B cell (primary cell): ENCODE data around the gene TAF1. TPM values are rescaled to one million over a fixed set of nuclear protein-coding genes. Genes with fewer than 3 reads are reported as not detected.

Experiments
- ATAC-seq: fragments of 200-7000 bp; cut with Tn5 transposase; one replicate; pipeline ENCODE4 v1.10.0; 2021; ENCODE audit warnings: low read depth, mild to moderate bottlenecking, moderate number of reproducible peaks, moderate library complexity
- CTCF ChIA-PET: fragments of 350-600 bp; sonication (Branson Sonifier 250); formaldehyde crosslinking; loops from one replicate; lab custom pipeline; 2021; ENCODE audit warnings: antibody characterized with exemption, inconsistent platforms; lab: Charles Lee
- POLR2A ChIA-PET: fragments of 350-600 bp; sonication (Branson Sonifier 250); formaldehyde crosslinking; loops from one replicate; lab custom pipeline; 2021; ENCODE audit warnings: antibody characterized with exemption; lab: Charles Lee
- DNase-seq: peaks from one replicate; pipeline ENCODE4 v3.0.0; 2013
- H2AFZ ChIP-seq: 2 replicates; pipeline ENCODE4 v1.6.1; 2012; ENCODE audit warnings: mild to moderate bottlenecking, low read depth, low read length; ENCODE audit not compliant: insufficient read depth, poor library complexity, severe bottlenecking
- H3K27ac ChIP-seq, 2 donors: 1 replicate in 1 of 2; 2 replicates in 1 of 2; pipeline ENCODE4 v1.5.1; 2012 to 2013; ENCODE audit warnings: low read length in 2 of 2, mild to moderate bottlenecking in 2 of 2, moderate library complexity in 1 of 2
- H3K27me3 ChIP-seq, 4 experiments: fragments of 200-600 bp in 1 of 4; sonication (generic) in 1 of 4; replicated peaks in 1 of 4; 1 replicate in 2 of 4; 2 replicates in 2 of 4; pipeline versions ENCODE4 v1.6.1 to v1.7.0; 2013 to 2016; ENCODE audit warnings: low read length in 3 of 4, mild to moderate bottlenecking in 2 of 4, mixed read lengths in 1 of 4, moderate library complexity in 1 of 4; ENCODE audit not compliant: insufficient read depth in 4 of 4, control insufficient read depth in 3 of 4; ENCODE audit errors: control extremely low read depth in 1 of 4
- H3K36me3 ChIP-seq, 2 experiments: replicated peaks in 1 of 2; 1 replicate in 1 of 2; 2 replicates in 1 of 2; pipeline versions ENCODE4 v1.6.1 to v1.7.1; 2013; ENCODE audit warnings: low read length in 1 of 2; ENCODE audit not compliant: insufficient read depth in 2 of 2, control insufficient read depth in 1 of 2; ENCODE audit errors: control extremely low read depth in 1 of 2, extremely low read depth in 1 of 2
- H3K4me1 ChIP-seq, 2 donors: fragments of 200-600 bp in 1 of 2; sonication (generic) in 1 of 2; 1 replicate in 1 of 2; 2 replicates in 1 of 2; pipeline versions ENCODE4 v1.5.1 to v1.6.1; 2013 to 2017; ENCODE audit warnings: low read length in 2 of 2; ENCODE audit not compliant: control insufficient read depth in 2 of 2, insufficient read depth in 2 of 2
- H3K4me2 ChIP-seq: replicated peaks from 2 replicates; pipeline ENCODE3; 2012; ENCODE audit warnings: mild to moderate bottlenecking, low read depth, low read length; ENCODE audit not compliant: poor library complexity, severe bottlenecking
- H3K4me3 ChIP-seq, 5 experiments: fragments of 200-600 bp in 1 of 5; sonication (generic) in 1 of 5; 1 replicate in 3 of 5; 2 replicates in 2 of 5; pipeline versions ENCODE4 v1.5.1 to v1.7.0; 2011 to 2016; ENCODE audit warnings: low read length in 4 of 5, mild to moderate bottlenecking in 4 of 5, low read depth in 2 of 5, control low read depth in 1 of 5, moderate library complexity in 1 of 5; ENCODE audit not compliant: insufficient read depth in 1 of 5; ENCODE audit errors: control extremely low read depth in 1 of 5, extremely low read depth in 1 of 5
- H3K79me2 ChIP-seq: fragments of 200-600 bp; sonication (generic); one replicate; pipeline ENCODE4 v1.6.0; 2016; ENCODE audit warnings: low read length; ENCODE audit not compliant: control insufficient read depth, insufficient read depth
- H3K9ac ChIP-seq: fragments of 200-600 bp; sonication (generic); 2 replicates; pipeline ENCODE4 v1.6.1; 2017; ENCODE audit warnings: mild to moderate bottlenecking, low read length, moderate library complexity
- H3K9me3 ChIP-seq, 3 donors: one replicate each; pipeline versions ENCODE4 v1.6.1 to v1.7.1; 2013; ENCODE audit warnings: low read length in 2 of 3; ENCODE audit not compliant: control insufficient read depth in 2 of 3, insufficient read depth in 1 of 3; ENCODE audit errors: control extremely low read depth in 1 of 3
- H4K20me1 ChIP-seq: 2 replicates; pipeline ENCODE4 v1.6.0; 2012; ENCODE audit warnings: mild to moderate bottlenecking, low read length; ENCODE audit not compliant: insufficient read depth, control insufficient read depth, poor library complexity, severe bottlenecking
- H3K27ac Mint-ChIP-seq: one replicate; pipeline ENCODE4 v1.8.0; 2021; ENCODE audit warnings: mixed read lengths
- H3K27me3 Mint-ChIP-seq: one replicate; pipeline ENCODE4 v1.8.0; 2021; ENCODE audit warnings: mixed read lengths
- H3K4me1 Mint-ChIP-seq: one replicate; pipeline ENCODE4 v1.8.0; 2021; ENCODE audit warnings: mixed read lengths
- H3K4me3 Mint-ChIP-seq: one replicate; pipeline ENCODE4 v1.8.0; 2021; ENCODE audit warnings: mixed read lengths
- H3K9me3 Mint-ChIP-seq: one replicate; pipeline ENCODE4 v1.8.0; 2022; ENCODE audit warnings: mixed read lengths; ENCODE audit not compliant: insufficient read depth
- CTCF ChIP-seq: fragments of 200-600 bp; IDR thresholded peaks from one replicate; pipeline ENCODE4 v1.8.0; 2022; ENCODE audit warnings: antibody characterized with exemption, mild to moderate bottlenecking
- EZH2 ChIP-seq: IDR thresholded peaks from 2 replicates; pipeline ENCODE4 v1.6.1; 2012; ENCODE audit warnings: borderline replicate concordance, low read depth, mild to moderate bottlenecking, moderate library complexity, low read length; ENCODE audit not compliant: insufficient read depth, poor library complexity, severe bottlenecking
- WGBS: methylation state at CpG from one replicate; pipeline ENCODE4 v1.1.5; 2013; ENCODE audit warnings: missing lambda C conversion rate; ENCODE audit not compliant: insufficient coverage; 5-methylcytosine and 5-hydroxymethylcytosine counted together
- intact Hi-C: fragments of 100-400 bp; cut with micrococcal nuclease; formaldehyde crosslinking; loops from one replicate; pipeline ENCODE4 v1.10.0; 2022
- polyA plus RNA-seq: library from polyadenylated mRNA; depleted of rRNA; stranded (reverse); fragments of >200 nt; gene quantifications from 2 replicates; pipeline ENCODE4 v1.2.3, GENCODE V29; 2012
- total RNA-seq, 2 donors: library from RNA; stranded (reverse); fragments of 120-200 nt in 1 of 2; gene quantifications; 1 replicate in 1 of 2; 2 replicates in 1 of 2; pipeline versions ENCODE4 v1.2.3 to v1.2.4, GENCODE V29; 2013 to 2022

The TAF1 gene
- total and polyA plus RNA-seq, 2 donors (not counting 1 experiment from before 2014, with no cell fraction given): 12.2 to 97.5 TPM

GRCh38 chrX:71420686-71421085, 54.5 kb downstream of the TAF1 start:
- TF ChIP-seq CTCF (no peak), EZH2 (no peak)
- Histone ChIP-seq H3K27me3 (no peaks in the 10 kb centered on the region), H3K9me3 (no peaks in the 10 kb centered on the region), H3K27ac (no peak overlapping the region), H3K4me3 (no peak overlapping the region), H3K9ac (no peak overlapping the region), H4K20me1 (no peaks in the 10 kb centered on the region), H3K4me1 (no peaks in the 10 kb centered on the region), H3K36me3 (peaks cover 4 to 38% of the 10 kb centered on the region in 2 experiments), H2AFZ (no peak overlapping the region), H3K4me2 (no peak overlapping the region), H3K79me2 (peaks cover 4% of the 10 kb centered on the region)
- 100% methylated on average over 3 of the region's 20 CpGs for WGBS
- Mint-ChIP-seq H3K4me3 (no peak overlapping the region), H3K4me1 (no peaks in the 10 kb centered on the region), H3K9me3 (no peaks in the 10 kb centered on the region), H3K27ac (no peak overlapping the region), H3K27me3 (no peaks in the 10 kb centered on the region)
- intact Hi-C loops: no loop called here
- DNase-seq: no peak
- ATAC-seq: no peak
- ChIA-PET CTCF (no interaction called here), POLR2A (no interaction called here)

GRCh38 chrX:71432733-71433132, 66.6 kb downstream of the TAF1 start:
- no peak for TF ChIP-seq CTCF
- TF ChIP-seq EZH2: no peak
- Histone ChIP-seq H3K27me3 (no peaks in the 10 kb centered on the region), H3K4me1 (no peaks in the 10 kb centered on the region), H2AFZ (no peak overlapping the region), H3K9me3 (no peaks in the 10 kb centered on the region), H3K9ac (no peak overlapping the region), H3K4me3 (no peak overlapping the region), H3K79me2 (no peaks in the 10 kb centered on the region), H3K4me2 (no peak overlapping the region), H3K36me3 (peaks cover 2 to 6% of the 10 kb centered on the region in 2 experiments), H4K20me1 (no peaks in the 10 kb centered on the region), H3K27ac (no peak overlapping the region)
- WGBS: no CpG with 5 or more reads among the region's 1 CpG
- no peaks in the 10 kb centered on the region for H3K27me3 Mint-ChIP-seq
- ChIA-PET POLR2A (interaction anchor here (0.7 kb wide), 1 partner anchor 59 kb away, joined by 3 read pairs; no protein-coding TSS in a partner anchor), CTCF (no interaction called here)
- H3K27ac Mint-ChIP-seq: no peak overlapping the region
- H3K9me3 Mint-ChIP-seq: no peaks in the 10 kb centered on the region
- intact Hi-C loops: no loop called here
- no peaks in the 10 kb centered on the region for H3K4me1 Mint-ChIP-seq
- DNase-seq: no peak
- no peak overlapping the region for H3K4me3 Mint-ChIP-seq
- no peak for ATAC-seq
